Measurements from ENCODE around the gene TTLL5. TPM values are rescaled to one million over a fixed set of nuclear protein-coding genes. Genes with fewer than 3 reads are reported as not detected.

TTLL5 gene
- total and polyA plus RNA-seq, 2 of the 4 experiments (the other 2 are of a cell fraction), result 11.9 to 16.7 TPM

DNA sequence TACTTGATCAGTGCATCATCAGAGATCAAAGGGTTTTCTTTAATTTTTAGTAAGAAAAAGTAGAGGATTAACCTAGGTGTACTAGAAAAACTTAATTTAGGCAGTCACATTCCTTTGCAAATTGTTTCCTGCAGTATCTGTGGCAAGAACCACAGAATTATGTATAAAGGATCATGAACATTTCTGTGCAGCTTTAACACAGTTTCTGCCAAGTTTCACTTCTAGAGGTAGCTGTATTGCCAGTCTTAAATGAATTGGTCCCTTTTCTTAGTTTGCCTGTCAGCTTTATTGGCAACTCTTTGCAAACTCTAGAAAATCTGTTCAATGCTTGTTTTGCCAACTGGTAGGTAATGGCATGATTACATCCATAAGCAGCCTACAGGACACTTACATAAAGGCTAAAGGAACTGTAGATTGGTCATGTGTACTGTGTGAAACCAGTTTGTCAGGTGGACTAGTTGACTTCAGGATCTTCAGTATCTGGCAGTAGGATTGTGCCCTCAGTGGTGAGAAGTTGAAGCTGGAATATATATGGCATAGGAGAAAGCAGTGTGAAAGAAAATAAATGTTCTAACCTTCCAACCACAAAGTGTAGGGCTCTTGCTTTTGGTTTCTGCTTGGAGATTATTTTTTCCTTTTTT lies 75.9 kb downstream of the TTLL5 start:
- Histone ChIP-seq H2AK5ac (ENCODE audit: low read depth, low read length) (no peak overlapping the region), H4K8ac (ENCODE audit: low read depth in 2 of 2, low read length in 2 of 2) (no peak overlapping the region), H2BK5ac (ENCODE audit: low read depth, low read length, poor library complexity, severe bottlenecking) (no peak overlapping the region), H3K14ac (replicated peaks; ENCODE audit: low read depth, low read length) (no peak overlapping the region), H3K4me1 (ENCODE audit: control insufficient read depth, insufficient read depth, low read length) (no peaks in the 10 kb centered on the region), H2BK15ac (ENCODE audit: low read depth, low read length) (no peak overlapping the region), H3K9ac (ENCODE audit: low read depth, low read length) (no peak overlapping the region), H3K23ac (ENCODE audit: low read depth, low read length) (no peak overlapping the region), H3K27ac (ENCODE audit: insufficient read depth, low read length) (no peak overlapping the region), H3K36me3 (ENCODE audit: control insufficient read depth, insufficient read depth, low read length) (peaks cover 4% of the 10 kb centered on the region; the same call in 1 of the 2 replicates), H3K56ac (ENCODE audit: extremely low read depth, insufficient read depth, low read length) (no peak overlapping the region), H4K91ac (ENCODE audit: insufficient read depth, low read depth, low read length) (no peak overlapping the region), H3K9me1 (ENCODE audit: insufficient read depth, low read length) (no peaks in the 10 kb centered on the region), H2BK120ac (ENCODE audit: low read depth, low read length) (no peak overlapping the region), H4K5ac (ENCODE audit: low read depth, low read length) (no peak overlapping the region), H4K20me1 (ENCODE audit: insufficient read depth, low read length) (no peaks in the 10 kb centered on the region), H3K4ac (ENCODE audit: low read depth, low read length) (no peak overlapping the region), H3K27me3 (ENCODE audit: control insufficient read depth, insufficient read depth, low read length) (no peaks in the 10 kb centered on the region), H3K4me2 (ENCODE audit: low read depth, low read length) (no peak overlapping the region), H3K4me3 (ENCODE audit: insufficient read depth, low read depth, low read length) (no peak overlapping the region), H3K79me1 (ENCODE audit: low read depth in 1 of 2, low read length in 2 of 2) (no peaks in the 10 kb centered on the region), H3K9me3 (ENCODE audit: control insufficient read depth, insufficient read depth, low read length) (no peaks in the 10 kb centered on the region), H3K18ac (ENCODE audit: low read depth, low read length) (no peak overlapping the region), H2AFZ (replicated peaks; ENCODE audit: low read length, poor library complexity) (no peak overlapping the region), H2BK20ac (ENCODE audit: low read depth, low read length) (no peak overlapping the region), H2AK9ac (replicated peaks; ENCODE audit: low read depth, low read length, poor library complexity) (no peak overlapping the region)
- ATAC-seq (ENCODE audit: low read depth), result no peak
- no peak for DNase-seq
- TF ChIP-seq, protein P1, sequence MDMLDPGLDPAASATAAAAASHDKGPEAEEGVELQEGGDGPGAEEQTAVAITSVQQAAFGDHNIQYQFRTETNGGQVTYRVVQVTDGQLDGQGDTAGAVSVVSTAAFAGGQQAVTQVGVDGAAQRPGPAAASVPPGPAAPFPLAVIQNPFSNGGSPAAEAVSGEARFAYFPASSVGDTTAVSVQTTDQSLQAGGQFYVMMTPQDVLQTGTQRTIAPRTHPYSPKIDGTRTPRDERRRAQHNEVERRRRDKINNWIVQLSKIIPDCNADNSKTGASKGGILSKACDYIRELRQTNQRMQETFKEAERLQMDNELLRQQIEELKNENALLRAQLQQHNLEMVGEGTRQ (IDR thresholded peaks at IDR 0.05; ENCODE audit: low read depth, low read length), result no peak
- no peak for TF ChIP-seq MAZ (IDR thresholded peaks at IDR 0.05; ENCODE audit: borderline replicate concordance, low read depth, low read length)
- no peak for TF ChIP-seq SMC3 (IDR thresholded peaks at IDR 0.05; ENCODE audit: low read depth, low read length)
- TF ChIP-seq RFX5 (IDR thresholded peaks at IDR 0.05; ENCODE audit: low read depth, low read length), result no peak
- TF ChIP-seq MXI1 (IDR thresholded peaks at IDR 0.05; ENCODE audit: borderline replicate concordance, low read depth, low read length), result no peak
- TF ChIP-seq NFE2L2 (IDR thresholded peaks at IDR 0.05; ENCODE audit: low read depth, low read length), result no peak
- TF ChIP-seq, protein P2, sequence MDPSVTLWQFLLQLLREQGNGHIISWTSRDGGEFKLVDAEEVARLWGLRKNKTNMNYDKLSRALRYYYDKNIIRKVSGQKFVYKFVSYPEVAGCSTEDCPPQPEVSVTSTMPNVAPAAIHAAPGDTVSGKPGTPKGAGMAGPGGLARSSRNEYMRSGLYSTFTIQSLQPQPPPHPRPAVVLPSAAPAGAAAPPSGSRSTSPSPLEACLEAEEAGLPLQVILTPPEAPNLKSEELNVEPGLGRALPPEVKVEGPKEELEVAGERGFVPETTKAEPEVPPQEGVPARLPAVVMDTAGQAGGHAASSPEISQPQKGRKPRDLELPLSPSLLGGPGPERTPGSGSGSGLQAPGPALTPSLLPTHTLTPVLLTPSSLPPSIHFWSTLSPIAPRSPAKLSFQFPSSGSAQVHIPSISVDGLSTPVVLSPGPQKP (IDR thresholded peaks at IDR 0.05; ENCODE audit: borderline replicate concordance, low read depth, low read length), result no peak
- TF ChIP-seq CEBPB (IDR thresholded peaks at IDR 0.05; ENCODE audit: low read depth, low read length), result no peak
- no peak for TF ChIP-seq FOS (IDR thresholded peaks at IDR 0.05; ENCODE audit: low read depth, low read length)
- no peak for TF ChIP-seq POLR2A (IDR thresholded peaks at IDR 0.05; ENCODE audit: low read depth, low read length)
- no peak for TF ChIP-seq MAFK (IDR thresholded peaks at IDR 0.05; ENCODE audit: low read depth, low read length)
- POLR2A ChIA-PET (ENCODE audit: unreplicated experiment), result no interaction called here
- CTCF ChIA-PET, result interaction anchor here (0.8 to 1.6 kb wide), 2 partner anchors 10 to 16 kb away, joined by 3 to 5 read pairs; no protein-coding TSS in a partner anchor
- in situ Hi-C loops (cut with MboI; ENCODE audit: low sequenced_read_pairs) (no loop called here), intact Hi-C loops (cut with micrococcal nuclease) (no loop called here), dilution Hi-C loops (cut with HindIII; ENCODE audit: low sequenced_read_pairs, unreplicated experiment) (no loop called here)
- no TSS peak for BruUV-seq (replicated peaks)
